ENCODE results near the gene TMEM80. TPM values are rescaled to one million over a fixed set of nuclear protein-coding genes. Genes with fewer than 3 reads are reported as not detected.
A peak's percentile ranks its signal among the peaks of the same experiment; 100 is the strongest.

TMEM80 gene
- total and polyA plus RNA-seq, 2 experiments from 2014 or later: 12.8 to 25.4 TPM

- TF ChIP-seq REST (IDR thresholded peaks at IDR 0.05; ENCODE audit: unreplicated experiment) (no peak), NANOG (IDR thresholded peaks at IDR 0.05; ENCODE audit: borderline replicate concordance) (no peak), CREB1 (CRISPR knock-in tag; IDR thresholded peaks at IDR 0.05; ENCODE audit: low read depth) (no peak), ZNF114 (CRISPR knock-in tag; IDR thresholded peaks at IDR 0.05) (no peak), POLR2AphosphoS5 (IDR thresholded peaks at IDR 0.05; ENCODE audit: low read depth) (no peak), CTCF (conservative IDR thresholded peaks at IDR 0.05; ENCODE audit: low read depth in 2 of 2) (no peak), EZH2 (IDR thresholded peaks at IDR 0.05; ENCODE audit: low read depth, unreplicated experiment) (no peak), ZNF331 (CRISPR knock-in tag; IDR thresholded peaks at IDR 0.05; ENCODE audit: low read depth) (no peak), ETS1 (IDR thresholded peaks at IDR 0.05) (no peak)
Observed at GRCh38 chr11:656866-657265, 38.8 kb upstream of the TMEM80 start (continued).

GRCh38 chr11:657691-658126 lies 37.9 kb upstream of the TMEM80 start:
- Histone ChIP-seq H4K20me1 (replicated peaks; ENCODE audit: insufficient read depth) (0 out of 2 replicates have a peak, but pooled peaks cover 13% of the 10 kb centered on the region), H3K36me3 (ENCODE audit: insufficient read depth) (peaks cover 9% of the 10 kb centered on the region), H3F3A (replicated peaks; ENCODE audit: low read depth) (peaks cover 9% of the 10 kb centered on the region; the same call in 1 of the 2 replicates), H3K27me3 (ENCODE audit: insufficient read depth) (no peaks in the 10 kb centered on the region), H3K9me2 (ENCODE audit: insufficient read depth) (no peaks in the 10 kb centered on the region), H3K4me3 (no peak overlapping the region), H3K4me1 (ENCODE audit: insufficient read depth) (no peaks in the 10 kb centered on the region), H3K79me2 (replicated peaks; ENCODE audit: insufficient read depth) (peaks cover 3% of the 10 kb centered on the region; the same call in 1 of the 2 replicates), H3K4me2 (no peak overlapping the region), H3K27ac (ENCODE audit: low read depth) (0 out of 2 replicates have a peak overlapping the region, but pooled peaks have one; percentile 45), H2AFZ (no peak overlapping the region)
- no peaks in the 10 kb centered on the region for H3K9me3 Mint-ChIP-seq
- ATAC-seq: no peak
- no peak overlapping the region for H3K27ac Mint-ChIP-seq
- DNase-seq (ENCODE audit: low spot score): no peak
- H3K4me1 Mint-ChIP-seq: no peaks in the 10 kb centered on the region
- H3K36me3 Mint-ChIP-seq (ENCODE audit: low read depth): peaks cover 19% of the 10 kb centered on the region
- H3K4me3 Mint-ChIP-seq: no peak overlapping the region
- H3K27me3 Mint-ChIP-seq (ENCODE audit: insufficient read depth, low read depth, poor library complexity): peaks cover 8% of the 10 kb centered on the region
- TF ChIP-seq ETS1 (IDR thresholded peaks at IDR 0.05): no peak
- TF ChIP-seq NANOG (IDR thresholded peaks at IDR 0.05; ENCODE audit: borderline replicate concordance): no peak
- no peak for TF ChIP-seq POLR2AphosphoS5 (IDR thresholded peaks at IDR 0.05; ENCODE audit: low read depth)
- no peak for TF ChIP-seq CREB1 (CRISPR knock-in tag; IDR thresholded peaks at IDR 0.05; ENCODE audit: low read depth)
- no peak for TF ChIP-seq ZNF462 (CRISPR knock-in tag; IDR thresholded peaks at IDR 0.05)
- TF ChIP-seq ZNF114 (CRISPR knock-in tag; IDR thresholded peaks at IDR 0.05): no peak
